HG02759 (cell line): ENCODE data around the gene MB.

Experiments
- ATAC-seq: cut with Tn5 transposase; IDR thresholded peaks from one replicate; pipeline ENCODE4 v1.9.1; 2021; ENCODE audit warnings: mild to moderate bottlenecking, moderate library complexity; ENCODE audit not compliant: unreplicated experiment

MB gene

DNA sequence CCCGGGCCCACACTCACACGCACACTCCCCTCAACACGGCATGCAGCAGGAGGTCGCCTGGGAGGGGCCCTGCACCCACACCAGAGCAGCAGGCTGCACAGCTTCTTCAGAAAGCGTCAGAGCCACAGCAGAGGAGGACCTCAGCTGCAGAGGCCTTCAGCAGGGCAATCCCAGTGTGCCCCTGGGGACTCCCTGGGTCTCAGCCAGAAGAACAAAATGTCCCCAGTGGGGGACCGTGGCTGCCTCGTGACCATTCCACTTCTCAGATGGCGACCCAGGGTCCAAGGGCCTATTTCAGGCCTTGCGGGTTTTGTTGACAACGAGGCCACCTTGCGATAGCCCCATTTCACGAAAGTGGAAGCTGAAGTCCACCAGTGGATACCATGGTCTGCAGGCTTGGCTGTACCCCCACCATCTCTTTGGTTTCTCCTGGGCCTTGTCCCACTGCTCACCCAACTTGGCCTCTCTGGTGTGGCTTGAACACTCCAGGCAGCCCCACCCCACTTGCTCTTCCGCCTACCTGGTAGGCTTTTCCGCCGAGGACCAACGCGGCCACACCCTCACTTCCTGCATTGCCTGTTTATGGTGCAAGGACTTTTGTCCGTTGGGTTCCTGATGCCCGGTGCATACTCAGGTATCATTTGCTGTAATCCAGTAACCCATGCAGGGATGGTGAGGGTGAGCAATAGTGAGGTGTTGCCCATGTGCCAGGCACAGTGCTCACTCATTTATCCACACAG lies 38.1 kb downstream of the MB start:
- ATAC-seq, result no peak

DNA sequence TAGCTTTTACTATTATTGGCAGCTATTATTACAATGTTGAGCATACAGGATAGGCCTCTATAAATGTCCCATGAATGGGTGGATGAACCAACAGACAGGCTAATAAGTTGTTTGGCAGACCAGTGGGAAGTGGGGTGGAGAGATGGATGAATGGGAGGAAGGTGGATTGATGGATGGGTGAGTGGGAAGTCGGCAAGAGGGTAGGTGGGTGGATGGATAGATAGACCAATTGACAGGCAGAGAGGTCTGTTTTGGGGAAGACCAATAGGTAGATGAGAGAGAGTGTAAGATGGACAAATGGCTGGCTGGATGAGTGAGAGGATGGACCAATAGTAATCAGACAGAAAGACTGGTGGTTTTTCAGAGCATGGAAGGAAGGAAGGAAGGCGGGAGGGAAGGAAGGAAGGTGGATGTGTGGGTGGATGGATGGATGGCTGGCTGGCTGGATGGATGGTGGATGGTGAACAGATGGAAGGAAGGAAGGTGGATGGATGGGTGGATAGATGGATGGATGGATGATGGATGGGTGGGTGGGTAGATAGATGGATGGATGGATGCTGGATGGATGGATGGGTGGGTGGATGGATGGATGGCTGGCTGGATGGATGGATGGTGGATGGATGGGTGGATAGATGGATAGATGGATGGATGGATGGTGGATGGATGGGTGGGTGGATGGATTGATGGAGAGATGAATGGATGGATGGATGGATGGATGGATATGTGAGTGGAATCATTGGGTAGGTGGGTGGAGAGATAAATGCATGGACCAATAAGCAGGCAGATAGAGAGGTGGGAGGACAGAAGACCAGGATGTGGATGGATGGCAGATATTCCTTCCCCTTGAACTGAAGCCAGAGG lies 39.1 kb downstream of the MB start:
- no peak for ATAC-seq

DNA sequence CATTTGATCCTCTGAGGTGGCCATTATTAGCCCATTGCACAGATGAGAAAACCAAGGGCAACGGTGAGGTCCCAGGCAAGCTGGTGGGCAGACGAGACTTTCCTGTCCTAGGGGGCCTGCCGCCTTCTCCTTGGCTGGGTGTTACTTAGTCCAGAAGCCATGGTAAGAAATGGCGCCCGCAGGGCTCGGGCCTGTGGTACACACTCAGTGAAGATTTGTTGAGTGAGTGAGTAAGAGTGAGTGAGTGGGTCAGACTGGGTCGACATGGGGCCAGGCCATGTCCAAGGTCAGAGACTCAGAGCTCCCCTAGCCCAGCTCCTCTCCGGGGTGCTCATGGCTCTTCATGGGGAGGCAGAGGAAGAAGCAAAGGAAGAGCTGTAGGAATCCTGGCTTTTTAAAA lies 40.5 kb downstream of the MB start:
- ATAC-seq, result no peak

DNA sequence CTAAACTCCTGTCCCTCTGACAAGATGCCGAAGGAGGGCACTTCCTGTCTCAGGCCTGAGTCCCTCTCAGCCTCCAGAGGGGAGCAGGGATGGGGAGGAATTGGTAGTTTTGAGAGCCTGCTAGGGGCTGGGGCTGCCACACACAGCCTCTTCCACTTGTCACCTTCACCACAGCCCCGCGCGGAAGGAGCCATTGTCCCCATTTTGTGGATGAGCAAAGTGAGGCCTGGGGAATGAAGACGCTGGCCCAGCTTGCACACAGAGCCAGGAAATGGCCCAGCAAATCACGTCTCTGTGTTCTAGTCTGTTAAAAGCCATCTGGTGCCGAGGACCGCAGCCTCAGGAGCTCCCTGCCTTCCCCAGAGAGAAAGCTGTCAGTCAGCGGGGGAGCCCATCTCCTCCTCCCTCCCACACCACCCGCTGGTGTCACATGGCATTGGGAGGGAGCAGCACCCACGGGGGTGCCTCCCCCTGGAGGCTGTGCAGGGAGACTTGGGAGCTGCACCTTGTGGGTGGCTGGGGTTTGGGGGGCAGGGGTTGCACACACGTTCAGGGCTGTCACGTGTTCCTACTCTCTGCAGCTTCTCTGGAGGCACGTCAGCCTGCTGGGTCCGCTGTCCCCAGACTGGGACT lies 41.9 kb downstream of the MB start:
- ATAC-seq, result no peak

DNA sequence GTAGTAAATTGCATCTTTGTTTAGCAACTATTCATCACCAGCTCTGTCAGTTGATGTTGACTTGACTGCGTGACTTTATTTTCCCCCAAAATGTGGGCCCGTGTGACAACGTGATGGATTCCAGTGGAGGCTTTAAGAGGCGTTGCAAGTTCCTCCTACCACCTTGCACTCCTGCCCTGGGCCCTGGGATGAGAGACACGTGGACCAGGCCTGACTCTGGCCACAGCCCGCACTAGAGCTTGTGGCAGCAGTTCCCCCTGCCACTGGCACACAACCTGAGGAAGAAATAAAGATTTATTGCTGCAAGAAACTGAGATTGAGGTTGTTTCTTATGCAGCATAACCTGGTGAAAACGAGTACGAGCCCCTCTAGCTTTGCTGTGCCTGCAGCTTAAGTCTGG lies 44.6 kb downstream of the MB start:
- ATAC-seq, result no peak

DNA sequence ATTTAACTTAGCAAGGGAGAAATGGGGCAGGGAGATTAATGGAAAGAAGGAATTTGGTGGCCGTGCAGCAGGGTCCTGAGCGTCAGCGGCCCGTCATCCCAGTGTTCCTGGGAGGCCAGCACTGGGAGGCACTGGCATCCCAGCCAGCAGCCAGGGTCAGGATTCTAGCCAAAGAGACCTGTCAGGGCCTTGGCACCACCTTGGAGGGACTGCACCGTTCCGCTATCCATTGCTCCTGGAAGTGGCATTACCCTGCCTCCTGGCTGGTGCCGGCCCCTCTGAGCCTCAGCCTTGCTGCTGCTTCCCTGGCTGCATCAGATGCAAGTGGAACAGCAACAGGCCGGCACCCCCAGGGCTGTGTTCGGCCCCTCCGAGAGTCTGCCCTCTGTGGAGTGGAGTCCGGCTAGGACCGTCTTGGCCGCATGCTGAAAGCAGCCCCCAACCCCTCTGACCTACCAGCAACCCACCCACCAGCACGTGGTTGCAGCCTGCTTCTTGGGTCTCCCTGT lies 46.4 kb downstream of the MB start:
- no peak for ATAC-seq

DNA sequence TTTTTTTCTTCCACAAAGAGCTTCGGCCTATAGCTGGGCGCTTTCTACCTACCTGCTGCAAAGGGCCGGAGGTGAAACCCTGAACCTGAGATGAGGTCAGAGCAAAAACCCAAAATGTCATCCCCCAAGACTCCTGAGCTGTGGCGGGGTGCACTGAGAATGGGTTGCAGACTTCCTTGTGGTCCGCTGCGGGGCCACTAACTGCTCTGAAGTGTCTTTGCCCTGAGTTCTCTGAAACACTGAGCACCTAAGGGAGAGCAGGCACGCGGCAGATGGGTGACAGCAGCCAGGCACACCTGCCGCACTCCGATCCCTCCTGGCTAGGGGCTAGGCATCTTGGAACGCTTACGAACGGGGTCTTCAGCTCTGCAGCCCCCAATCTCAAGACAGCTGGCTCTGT lies 47.2 kb downstream of the MB start:
- ATAC-seq, result no peak

DNA sequence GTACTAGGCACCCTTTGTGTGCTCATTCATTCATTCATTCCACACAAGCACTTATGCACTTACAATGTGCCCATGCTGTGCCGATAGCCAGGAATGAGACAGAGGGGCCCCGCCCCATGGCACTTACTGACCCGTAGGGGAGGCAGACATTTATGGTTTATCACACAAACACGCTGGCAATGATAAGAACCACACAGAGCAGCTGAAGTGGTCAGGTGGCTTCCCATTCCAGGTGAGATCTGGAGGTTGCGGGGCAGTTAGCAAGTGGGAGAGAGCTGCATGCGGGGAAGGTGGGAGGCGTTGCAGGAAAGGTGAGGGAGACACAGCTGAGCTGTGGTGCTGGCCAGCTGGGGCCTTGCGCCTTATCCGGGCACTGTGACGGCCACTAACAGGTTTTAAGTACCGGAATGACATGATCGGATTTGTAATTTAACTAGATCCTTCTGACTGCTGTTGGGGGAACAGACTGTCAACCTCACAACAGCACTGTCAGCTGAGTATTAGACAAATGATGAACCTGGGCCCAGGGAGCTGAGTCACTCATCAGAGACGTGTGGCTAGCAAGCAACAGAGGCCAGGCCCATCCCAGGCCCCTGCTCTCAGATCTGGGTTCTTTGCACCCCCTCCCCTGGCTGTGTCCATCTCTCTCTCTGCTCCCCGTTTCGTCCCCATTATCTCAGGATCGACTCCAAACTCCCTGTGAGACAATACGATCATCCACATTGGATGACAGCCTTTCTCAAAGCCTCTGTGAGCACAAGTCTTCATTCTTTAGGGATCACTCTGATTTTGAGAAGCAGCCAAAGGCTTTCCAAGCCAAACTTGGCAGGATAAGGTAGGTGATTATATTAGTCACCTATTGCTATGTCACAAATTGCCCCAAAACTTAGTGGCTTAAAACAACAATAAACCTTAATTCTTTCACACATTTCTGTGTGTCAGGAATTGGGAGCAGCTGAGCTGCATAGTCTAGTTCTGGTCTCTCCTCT lies 48.1 kb downstream of the MB start:
- ATAC-seq, result no peak

DNA sequence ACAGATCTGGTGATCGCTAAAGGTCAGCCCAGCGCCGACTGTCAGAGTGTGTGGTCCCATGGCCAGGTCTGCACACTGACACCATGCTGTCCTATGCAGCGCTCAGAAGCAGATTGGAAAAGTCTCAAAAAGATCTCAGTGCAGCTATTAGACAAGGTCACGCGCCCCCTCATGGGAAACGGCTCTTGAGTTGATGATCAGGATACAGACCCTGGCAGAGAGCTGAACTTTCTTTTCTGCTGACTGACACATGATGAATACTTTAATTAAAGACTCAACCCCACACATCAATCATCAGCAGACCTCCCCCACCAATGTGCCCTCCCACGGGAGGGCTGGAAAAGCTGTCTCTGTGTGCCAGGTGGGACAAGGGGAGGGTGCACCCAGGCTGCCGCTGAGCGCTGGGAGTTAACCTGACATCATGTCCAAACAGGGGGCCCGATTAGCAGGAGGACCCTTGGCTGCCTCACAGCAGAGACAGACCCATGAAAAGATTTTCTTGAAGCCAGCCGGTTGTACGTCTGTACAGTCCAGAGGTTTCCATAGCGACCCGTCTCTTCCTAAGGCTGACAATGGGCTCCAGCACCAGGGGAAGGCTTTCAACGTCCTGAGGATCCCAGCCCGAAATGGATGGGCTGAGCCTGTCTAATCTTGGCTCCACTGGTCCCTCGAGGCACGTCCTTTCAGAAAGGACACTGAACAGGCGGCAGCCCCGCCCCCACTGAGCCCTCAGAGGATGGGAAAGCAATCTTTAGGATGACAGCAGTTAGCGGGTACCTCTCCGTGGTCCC lies 49.6 kb downstream of the MB start:
- no peak for ATAC-seq

DNA sequence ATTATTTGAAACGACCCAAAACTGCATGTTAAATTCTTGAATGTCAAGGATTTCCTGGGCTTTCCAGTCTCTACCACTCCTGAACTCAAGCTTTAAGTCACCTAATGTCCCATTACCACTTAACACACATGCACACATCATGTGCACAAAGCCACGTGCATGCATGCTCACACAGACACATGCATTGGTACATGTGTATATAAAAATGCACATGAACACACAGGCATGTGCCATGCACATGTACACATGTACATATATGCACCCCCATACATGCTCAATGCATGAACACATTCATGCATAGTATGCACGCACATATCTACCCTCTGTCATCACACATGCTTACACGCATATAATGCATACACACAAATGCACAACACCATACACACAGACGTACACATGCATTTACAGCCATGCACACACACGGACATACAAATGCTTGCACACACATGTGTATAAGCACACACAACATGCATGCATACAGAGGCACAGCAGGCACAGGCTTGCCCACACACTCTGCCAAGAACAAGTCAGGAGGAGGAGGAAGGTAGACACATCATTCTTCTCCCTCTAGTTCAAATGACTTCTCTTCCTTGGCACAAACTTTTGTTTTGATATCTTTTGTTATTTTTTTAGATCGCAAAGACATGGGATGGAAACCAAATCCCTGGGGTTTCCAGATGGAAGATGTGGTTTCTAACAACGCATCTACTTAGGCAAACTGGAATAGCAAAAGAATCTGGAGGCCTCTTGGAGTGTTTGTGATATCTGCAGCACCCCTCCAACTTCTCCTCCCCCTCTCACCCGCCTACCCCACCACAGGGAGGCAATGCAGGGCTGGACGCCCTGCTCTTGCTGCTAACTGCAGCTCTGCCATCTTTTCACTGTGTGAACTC lies 51.9 kb downstream of the MB start:
- ATAC-seq, result no peak

DNA sequence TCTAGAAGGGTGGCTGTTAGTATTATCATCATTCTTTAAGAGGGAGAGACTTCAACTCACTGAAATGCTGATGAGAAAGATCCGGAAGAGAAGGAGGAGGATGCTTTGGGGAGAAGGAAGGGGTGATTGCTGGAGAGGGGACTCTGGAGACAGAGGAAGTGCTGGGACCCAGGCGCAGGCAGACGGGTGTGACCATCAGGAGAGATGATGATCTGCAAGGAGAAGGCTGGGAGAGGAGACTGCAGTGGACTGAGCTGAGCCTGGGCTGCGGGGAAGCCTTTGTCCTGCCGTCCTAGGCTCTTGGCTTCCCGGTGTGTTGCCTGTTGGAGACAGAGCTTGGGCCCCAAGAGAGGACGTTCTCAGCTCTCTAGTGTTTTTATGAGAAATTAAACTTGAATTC lies 53.9 kb downstream of the MB start:
- ATAC-seq, result no peak

DNA sequence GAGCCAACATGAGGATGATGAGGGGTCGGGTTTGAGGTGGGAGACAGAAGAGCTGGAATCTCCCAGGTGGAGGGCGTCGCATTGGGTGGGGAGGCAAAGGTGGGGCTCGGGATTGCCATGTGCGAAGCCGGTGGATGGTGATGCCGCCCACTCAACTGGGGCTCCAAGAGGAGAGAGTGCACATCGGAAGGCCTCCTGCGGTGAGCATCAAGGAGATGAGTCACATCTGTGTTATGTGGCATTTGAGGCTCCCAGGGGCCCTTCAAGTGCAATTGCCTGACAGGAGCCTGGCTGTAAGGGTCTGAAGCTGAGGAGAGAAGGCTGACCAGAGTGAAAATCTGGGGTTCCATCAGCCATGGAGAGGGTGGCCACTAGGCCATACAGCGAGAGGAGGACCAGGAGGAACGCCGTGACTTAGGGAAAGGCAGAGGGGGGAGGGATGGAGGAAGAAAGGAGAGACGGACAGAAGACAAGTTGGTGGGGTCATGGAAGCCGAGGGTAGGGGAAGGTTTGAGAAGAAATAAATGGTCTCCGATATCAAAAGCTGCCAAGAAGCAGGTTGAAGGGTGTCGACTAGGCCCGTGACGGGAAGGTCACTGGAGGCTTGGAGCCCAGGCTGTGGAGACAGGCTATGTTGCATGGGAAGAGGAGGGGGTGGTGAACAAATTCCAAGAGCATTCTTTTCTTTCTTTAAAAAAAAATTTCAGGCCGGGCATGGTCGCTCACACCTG lies 55.2 kb downstream of the MB start:
- ATAC-seq, result no peak

DNA sequence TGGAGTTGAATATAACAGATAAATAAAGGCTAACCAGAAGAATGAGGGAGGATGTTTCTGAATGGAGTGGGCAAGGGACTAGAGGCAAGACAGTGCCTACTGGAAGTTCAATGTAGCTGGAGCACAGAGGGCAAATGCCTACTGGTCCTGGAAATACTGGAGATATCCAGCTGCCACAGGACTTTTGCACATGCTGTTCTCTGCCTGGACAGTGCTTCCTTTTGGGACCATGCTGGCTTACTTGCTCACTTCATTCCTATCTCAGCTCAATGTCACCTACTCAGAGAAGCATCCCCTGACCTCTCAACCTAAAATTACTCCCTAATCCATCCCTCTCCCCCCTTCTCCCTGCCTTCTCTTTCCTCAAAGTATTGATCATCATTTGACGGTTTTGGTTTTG lies 56.3 kb downstream of the MB start:
- no peak for ATAC-seq

DNA sequence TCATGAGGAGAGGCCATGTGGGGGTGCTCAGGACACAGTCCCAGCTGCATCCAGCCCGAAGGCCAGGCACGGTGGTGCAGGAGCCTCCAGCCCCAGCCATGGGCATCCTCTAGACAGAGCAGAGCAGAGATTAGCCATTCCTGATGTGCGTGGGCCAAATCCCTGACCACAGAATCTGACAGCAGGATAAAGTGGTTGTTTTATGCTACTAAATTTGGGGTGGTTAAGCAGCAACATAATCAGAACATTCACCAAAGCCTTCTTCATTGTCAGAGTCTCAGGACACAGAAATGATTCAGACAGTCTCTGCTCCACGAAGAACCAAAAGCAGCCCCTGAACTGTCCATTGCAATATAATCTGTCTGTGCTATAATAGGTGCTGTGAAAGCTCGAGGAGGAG lies 56.8 kb downstream of the MB start:
- no peak for ATAC-seq

DNA sequence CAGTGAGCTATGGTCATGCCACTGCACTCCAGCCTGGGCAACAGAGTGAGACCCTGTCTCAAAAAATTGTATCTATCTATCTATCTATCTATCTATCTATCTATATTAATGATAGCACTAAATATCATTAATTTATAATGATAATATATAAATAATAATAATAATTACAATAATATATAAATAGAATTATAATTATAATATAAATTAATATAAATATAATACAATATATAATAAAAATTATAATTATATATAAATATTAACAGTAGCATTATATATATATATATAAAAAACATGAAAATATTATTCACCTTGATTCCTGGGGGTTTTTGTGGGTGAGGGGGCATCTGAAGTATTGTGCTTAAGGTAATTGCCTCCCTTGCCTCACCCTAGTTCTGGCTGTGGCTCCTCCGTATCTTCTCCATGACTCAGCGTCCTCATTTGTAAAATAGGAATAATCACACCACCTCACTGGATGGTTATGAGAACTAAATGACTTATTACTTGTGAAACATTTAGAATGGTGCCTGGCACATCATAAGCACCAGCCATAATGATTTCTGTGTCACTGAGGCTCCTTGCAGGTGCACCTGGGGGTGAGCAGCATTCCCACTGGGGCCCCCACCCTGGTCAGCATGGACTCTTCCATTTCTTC lies 57.6 kb downstream of the MB start:
- no peak for ATAC-seq

DNA sequence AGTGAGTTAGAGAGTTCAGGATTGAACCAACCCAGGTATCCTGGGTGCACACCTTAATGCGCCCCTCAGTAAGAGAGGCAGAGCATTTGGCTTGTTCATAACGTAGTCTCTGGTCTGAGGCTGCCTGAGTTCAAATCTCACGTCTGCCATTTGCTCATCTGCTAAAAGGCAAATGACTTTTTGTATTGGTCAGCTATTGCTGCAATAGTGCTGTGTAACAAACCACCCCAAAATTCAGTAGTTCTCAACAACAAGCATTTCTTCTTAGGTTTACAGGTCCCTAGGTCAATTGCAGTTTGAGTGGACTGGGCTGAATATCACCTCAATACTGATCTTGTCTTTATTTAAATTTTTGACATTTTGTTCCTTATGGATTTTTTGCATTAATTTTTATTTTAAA lies 58.4 kb downstream of the MB start:
- ATAC-seq, result no peak

DNA sequence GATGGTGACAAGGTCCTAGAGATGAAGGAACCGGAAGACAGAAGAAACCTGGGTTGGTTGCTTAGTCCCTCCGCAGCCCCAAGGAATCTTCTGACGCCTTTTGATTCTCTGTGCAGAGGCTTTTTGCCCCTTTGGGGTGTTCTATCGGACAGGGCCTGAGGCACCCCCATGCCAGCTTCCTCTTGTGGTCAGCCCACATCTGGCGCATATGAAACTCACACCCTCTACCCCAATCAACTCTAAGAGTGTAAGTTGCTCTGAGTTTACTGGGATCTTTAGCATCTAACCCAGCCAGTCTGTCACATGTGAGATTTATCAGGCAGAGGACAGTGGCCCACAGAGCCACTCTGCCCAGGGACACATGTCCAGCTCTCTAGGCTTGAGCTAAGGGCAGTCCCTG lies 59.1 kb downstream of the MB start:
- ATAC-seq, result no peak
